OCI-LY7 (cell line): ENCODE results near the gene AGAP3. TPM values are rescaled to one million over a fixed set of nuclear protein-coding genes. Genes with fewer than 3 reads are reported as not detected.

Experiments used
- BruUV-seq: library from RNA; stranded (reverse); fragments of 400-500 nt; replicated peaks from 2 replicates; lab custom pipeline; 2021; lab: Mats Ljungman, UMichigan
- CTCF ChIA-PET: fragments of 300-600 bp; sonication (Branson Sonifier 250); formaldehyde crosslinking; loops from one replicate; lab custom pipeline; 2022; ENCODE audit warnings: antibody characterized with exemption; ENCODE audit not compliant: unreplicated experiment; lab: Charles Lee
- POLR2A ChIA-PET: fragments of 300-600 bp; sonication (Branson Sonifier 250); formaldehyde crosslinking; loops from one replicate; lab custom pipeline; 2022; ENCODE audit warnings: antibody characterized with exemption; lab: Charles Lee
- DNase-seq: peaks from one replicate; pipeline ENCODE4 v3.0.0-alpha.2; 2015; ENCODE audit warnings: low spot score
- H2AFZ ChIP-seq: fragments of 200-600 bp; sonication (generic), shearing (Covaris generic); 2 replicates; pipeline ENCODE4 v1.6.1; 2014; ENCODE audit warnings: mild to moderate bottlenecking, antibody characterized with exemption, low read length, moderate library complexity
- H3K27ac ChIP-seq: fragments of 200-600 bp; sonication (generic); 2 replicates; pipeline ENCODE4 v1.5.1; 2014; ENCODE audit warnings: mixed run types, low read depth, mild to moderate bottlenecking, moderate library complexity, low read length, inconsistent platforms; ENCODE audit not compliant: poor library complexity, severe bottlenecking
- H3K36me3 ChIP-seq: fragments of 200-600 bp; sonication (generic); 2 replicates; pipeline ENCODE4 v1.6.1; 2014; ENCODE audit warnings: mild to moderate bottlenecking, antibody characterized with exemption, low read length, moderate library complexity, mixed read lengths; ENCODE audit not compliant: insufficient read depth
- H3K4me1 ChIP-seq: fragments of 200-600 bp; sonication (generic); 2 replicates; pipeline ENCODE4 v1.5.1; 2014; ENCODE audit warnings: mild to moderate bottlenecking, low read length; ENCODE audit not compliant: insufficient read depth, poor library complexity, severe bottlenecking
- H3K4me2 ChIP-seq: fragments of 200-600 bp; sonication (generic); 2 replicates; pipeline ENCODE4 v1.6.1; 2014; ENCODE audit warnings: mild to moderate bottlenecking, low read length
- H3K4me3 ChIP-seq: fragments of 200-600 bp; sonication (generic); 2 replicates; pipeline ENCODE4 v1.5.1; 2014; ENCODE audit warnings: mild to moderate bottlenecking, low read depth, low read length; ENCODE audit not compliant: poor library complexity, severe bottlenecking
- H3K79me2 ChIP-seq: fragments of 200-600 bp; sonication (generic); 2 replicates; pipeline ENCODE4 v1.6.1; 2016; ENCODE audit warnings: low read depth, mild to moderate bottlenecking, low read length, moderate library complexity, mixed read lengths; ENCODE audit not compliant: insufficient read depth
- H3K9me2 ChIP-seq: fragments of 200-600 bp; sonication (generic); 2 replicates; pipeline ENCODE4 v1.6.1; 2016; ENCODE audit warnings: mild to moderate bottlenecking, low read length, mixed read lengths; ENCODE audit not compliant: insufficient read depth
- H3K9me3 ChIP-seq: fragments of 200-600 bp; sonication (generic); 2 replicates; pipeline ENCODE4 v1.6.1; 2014; ENCODE audit warnings: mild to moderate bottlenecking, mixed run types, low read length, mixed read lengths
- H4K20me1 ChIP-seq: fragments of 200-600 bp; sonication (generic); 2 replicates; pipeline ENCODE4 v1.6.1; 2014; ENCODE audit warnings: mild to moderate bottlenecking, antibody characterized with exemption, low read length, moderate library complexity, mixed read lengths; ENCODE audit not compliant: insufficient read depth
- EZH2phosphoT487 ChIP-seq: fragments of 200-600 bp; sonication (generic); IDR thresholded peaks from 2 replicates; pipeline ENCODE4 v1.6.1; 2018; ENCODE audit warnings: low read depth, borderline replicate concordance, mild to moderate bottlenecking, mixed run types, antibody characterized with exemption, low read length, moderate library complexity, mixed read lengths
- intact Hi-C: fragments of 100-400 bp; cut with micrococcal nuclease; formaldehyde crosslinking; loops from one replicate; pipeline ENCODE4 v1.10.0; 2022; ENCODE audit not compliant: unreplicated experiment
- total RNA-seq, 2 experiments: library from RNA; depleted of rRNA in 1 of 2; stranded (reverse); fragments of >200 nt in 1 of 2; shearing (Covaris generic) in 1 of 2; gene quantifications; 2 replicates each; pipeline ENCODE4 v1.2.3, GENCODE V29; 2014 to 2022
- TF ChIP-seq, protein P1 (sequence below): fragments of 200-600 bp; sonication (generic); conservative IDR thresholded peaks from 2 replicates; pipeline ENCODE4 v1.5.1; 2014; ENCODE audit warnings: mild to moderate bottlenecking, antibody characterized with exemption, low read length, moderate library complexity, mixed read lengths

The AGAP3 gene
- total RNA-seq, 2 experiments from 2014 or later = 4.8 to 30.9 TPM

DNA sequence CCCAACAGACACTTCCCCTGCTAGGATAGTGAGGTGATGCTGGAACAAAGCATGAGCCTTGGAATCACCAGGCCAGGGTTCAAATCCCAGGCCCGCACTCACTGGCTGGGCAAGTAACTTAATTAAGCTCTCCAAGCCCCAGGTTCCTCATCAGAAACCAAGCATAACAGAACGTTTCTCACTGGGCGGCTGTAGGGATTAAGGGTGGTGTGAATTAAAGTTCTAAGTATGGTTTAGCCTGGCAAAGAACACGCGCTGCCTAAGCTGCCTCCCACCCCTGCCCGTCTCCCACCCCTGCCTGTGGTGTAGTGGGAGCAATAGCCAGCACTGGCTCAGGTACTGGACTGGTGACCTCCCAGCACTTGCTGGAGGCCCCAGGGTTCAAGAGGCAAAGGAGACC, 21.3 kb upstream of the AGAP3 start:
- ChIA-PET POLR2A (no interaction called here), CTCF (no interaction called here)
- Histone ChIP-seq H4K20me1 (no peaks in the 10 kb centered on the region), H3K4me2 (no peak overlapping the region), H3K36me3 (peaks cover 51% of the 10 kb centered on the region), H2AFZ (no peak overlapping the region), H3K9me2 (no peaks in the 10 kb centered on the region), H3K9me3 (no peaks in the 10 kb centered on the region), H3K4me3 (no peak overlapping the region), H3K79me2 (peaks cover 12% of the 10 kb centered on the region; the same call in 1 of the 2 replicates), H3K4me1 (peaks cover 16% of the 10 kb centered on the region), H3K27ac (no peak overlapping the region)
- TF ChIP-seq, protein P1, sequence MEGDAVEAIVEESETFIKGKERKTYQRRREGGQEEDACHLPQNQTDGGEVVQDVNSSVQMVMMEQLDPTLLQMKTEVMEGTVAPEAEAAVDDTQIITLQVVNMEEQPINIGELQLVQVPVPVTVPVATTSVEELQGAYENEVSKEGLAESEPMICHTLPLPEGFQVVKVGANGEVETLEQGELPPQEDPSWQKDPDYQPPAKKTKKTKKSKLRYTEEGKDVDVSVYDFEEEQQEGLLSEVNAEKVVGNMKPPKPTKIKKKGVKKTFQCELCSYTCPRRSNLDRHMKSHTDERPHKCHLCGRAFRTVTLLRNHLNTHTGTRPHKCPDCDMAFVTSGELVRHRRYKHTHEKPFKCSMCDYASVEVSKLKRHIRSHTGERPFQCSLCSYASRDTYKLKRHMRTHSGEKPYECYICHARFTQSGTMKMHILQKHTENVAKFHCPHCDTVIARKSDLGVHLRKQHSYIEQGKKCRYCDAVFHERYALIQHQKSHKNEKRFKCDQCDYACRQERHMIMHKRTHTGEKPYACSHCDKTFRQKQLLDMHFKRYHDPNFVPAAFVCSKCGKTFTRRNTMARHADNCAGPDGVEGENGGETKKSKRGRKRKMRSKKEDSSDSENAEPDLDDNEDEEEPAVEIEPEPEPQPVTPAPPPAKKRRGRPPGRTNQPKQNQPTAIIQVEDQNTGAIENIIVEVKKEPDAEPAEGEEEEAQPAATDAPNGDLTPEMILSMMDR = no peak
- no peak for TF ChIP-seq EZH2phosphoT487
- DNase-seq = no peak
- intact Hi-C loops = no loop called here
- no TSS peak for BruUV-seq

DNA sequence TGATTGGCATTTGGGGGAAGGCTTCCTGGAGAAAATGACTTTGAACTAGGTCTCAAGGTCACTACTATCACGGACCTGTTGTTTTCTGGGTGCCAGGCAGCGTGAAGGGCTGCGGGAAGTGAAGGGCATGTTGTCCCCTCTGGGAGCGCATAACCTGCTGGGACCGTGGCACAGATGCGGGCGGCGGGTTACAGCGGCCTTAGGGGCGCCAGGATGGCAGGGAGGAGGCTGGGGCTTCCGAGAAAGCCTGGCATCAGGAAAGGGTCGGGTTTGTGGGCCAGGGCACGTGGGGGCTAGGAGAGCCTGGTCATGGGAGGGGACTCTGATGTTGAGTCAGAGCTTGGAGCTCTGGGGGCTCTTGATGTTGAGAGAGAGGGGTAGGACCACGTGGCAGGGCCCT, 20.8 kb upstream of the AGAP3 start:
- TF ChIP-seq, protein P1 = no peak
- no peak for TF ChIP-seq EZH2phosphoT487
- H3K4me3 ChIP-seq = no peak overlapping the region
- H3K9me2 ChIP-seq = no peaks in the 10 kb centered on the region
- no peak overlapping the region for H3K4me2 ChIP-seq
- H3K27ac ChIP-seq = no peak overlapping the region
- no peak for DNase-seq
- no peak overlapping the region for H2AFZ ChIP-seq
- peaks cover 13% of the 10 kb centered on the region for H3K4me1 ChIP-seq
- ChIA-PET POLR2A (no interaction called here), CTCF (no interaction called here)
- H4K20me1 ChIP-seq = no peaks in the 10 kb centered on the region
- no TSS peak for BruUV-seq
- H3K79me2 ChIP-seq = peaks cover 7% of the 10 kb centered on the region; the same call in 1 of the 2 replicates
- H3K9me3 ChIP-seq = no peaks in the 10 kb centered on the region
- H3K36me3 ChIP-seq = peaks cover 56% of the 10 kb centered on the region
- intact Hi-C loops = no loop called here

DNA sequence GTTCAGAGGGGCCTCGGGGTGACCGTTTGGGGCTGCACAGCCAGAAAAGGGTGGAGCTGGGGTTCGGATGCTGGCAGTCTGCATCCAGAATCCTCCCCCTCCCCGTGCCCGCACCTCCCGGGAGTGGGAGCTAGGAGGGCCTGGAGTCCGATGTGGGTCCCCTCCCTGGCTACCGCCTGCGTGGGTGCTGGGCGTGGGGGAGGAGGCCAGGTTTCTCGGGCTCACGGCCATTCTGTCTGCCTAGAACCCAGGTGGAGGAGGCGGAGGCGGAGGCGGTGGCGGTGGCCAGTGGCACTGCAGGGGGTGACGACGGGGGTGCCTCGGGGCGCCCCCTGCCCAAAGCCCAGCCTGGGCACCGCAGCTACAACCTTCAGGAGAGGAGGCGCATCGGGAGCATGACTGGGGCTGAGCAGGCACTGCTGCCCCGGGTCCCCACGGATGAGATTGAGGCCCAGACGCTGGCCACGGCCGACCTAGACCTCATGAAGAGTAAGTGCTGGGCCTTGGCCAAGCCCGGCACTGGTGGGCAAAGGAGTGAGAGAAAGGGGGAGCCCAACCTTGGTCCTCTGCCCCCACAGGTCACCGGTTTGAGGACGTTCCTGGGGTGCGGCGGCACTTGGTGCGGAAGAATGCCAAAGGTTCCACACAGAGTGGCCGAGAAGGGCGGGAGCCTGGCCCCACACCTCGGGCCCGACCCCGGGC, 19.9 kb upstream of the AGAP3 start:
- Histone ChIP-seq H3K9me3 (no peaks in the 10 kb centered on the region), H4K20me1 (no peaks in the 10 kb centered on the region), H3K27ac (no peak overlapping the region), H3K79me2 (no peaks in the 10 kb centered on the region), H3K9me2 (no peaks in the 10 kb centered on the region), H3K4me2 (no peak overlapping the region), H3K4me1 (peaks cover 4% of the 10 kb centered on the region), H3K36me3 (peaks cover 65% of the 10 kb centered on the region), H3K4me3 (no peak overlapping the region), H2AFZ (no peak overlapping the region)
- no peak for DNase-seq
- no peak for TF ChIP-seq EZH2phosphoT487
- CTCF ChIA-PET = no interaction called here
- POLR2A ChIA-PET = no interaction called here
- intact Hi-C loops = no loop called here
- BruUV-seq = no TSS peak
